ENCODE results near the gene SAMD4A. TPM values are rescaled to one million over a fixed set of nuclear protein-coding genes. Genes with fewer than 3 reads are reported as not detected.

Gene SAMD4A
- total RNA-seq, 6 experiments from 2014 or later: 33.8 to 53.7 (median 41.0) TPM

DNA sequence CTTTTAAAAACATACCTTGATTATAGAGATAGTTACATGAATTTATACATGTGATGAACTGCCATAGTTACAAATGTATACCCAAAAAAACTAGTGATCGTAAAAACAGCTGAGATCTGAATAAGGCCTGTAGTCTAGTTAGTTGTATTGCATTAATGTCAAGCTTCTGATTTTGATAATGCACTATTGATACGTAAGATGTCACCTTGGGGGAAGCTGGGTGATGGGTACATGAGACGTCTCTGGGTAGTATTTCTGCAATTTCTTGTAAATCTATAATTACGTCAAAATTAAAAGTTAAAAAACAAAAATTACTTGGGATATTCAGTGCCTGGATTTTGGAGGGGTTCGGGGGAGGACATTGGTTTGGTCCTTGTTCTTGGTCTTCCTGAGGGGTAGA, 144.4 kb downstream of the SAMD4A start:
- H3K36me3 Mint-ChIP-seq (ENCODE audit: low read depth): peaks cover 12% of the 10 kb centered on the region
- peak overlapping the region; percentile 66; the same call in 1 of the 2 replicates for H3K27ac Mint-ChIP-seq
- TF ChIP-seq, protein P1, sequence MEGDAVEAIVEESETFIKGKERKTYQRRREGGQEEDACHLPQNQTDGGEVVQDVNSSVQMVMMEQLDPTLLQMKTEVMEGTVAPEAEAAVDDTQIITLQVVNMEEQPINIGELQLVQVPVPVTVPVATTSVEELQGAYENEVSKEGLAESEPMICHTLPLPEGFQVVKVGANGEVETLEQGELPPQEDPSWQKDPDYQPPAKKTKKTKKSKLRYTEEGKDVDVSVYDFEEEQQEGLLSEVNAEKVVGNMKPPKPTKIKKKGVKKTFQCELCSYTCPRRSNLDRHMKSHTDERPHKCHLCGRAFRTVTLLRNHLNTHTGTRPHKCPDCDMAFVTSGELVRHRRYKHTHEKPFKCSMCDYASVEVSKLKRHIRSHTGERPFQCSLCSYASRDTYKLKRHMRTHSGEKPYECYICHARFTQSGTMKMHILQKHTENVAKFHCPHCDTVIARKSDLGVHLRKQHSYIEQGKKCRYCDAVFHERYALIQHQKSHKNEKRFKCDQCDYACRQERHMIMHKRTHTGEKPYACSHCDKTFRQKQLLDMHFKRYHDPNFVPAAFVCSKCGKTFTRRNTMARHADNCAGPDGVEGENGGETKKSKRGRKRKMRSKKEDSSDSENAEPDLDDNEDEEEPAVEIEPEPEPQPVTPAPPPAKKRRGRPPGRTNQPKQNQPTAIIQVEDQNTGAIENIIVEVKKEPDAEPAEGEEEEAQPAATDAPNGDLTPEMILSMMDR (IDR thresholded peaks at IDR 0.05): no peak
- H3K9me3 Mint-ChIP-seq: no peaks in the 10 kb centered on the region
- peaks cover 51% of the 10 kb centered on the region for H3K4me1 Mint-ChIP-seq (ENCODE audit: low read depth)
- no peak for DNase-seq
- no peak overlapping the region for H3K4me3 Mint-ChIP-seq
- H3K27me3 Mint-ChIP-seq (ENCODE audit: insufficient read depth): peaks cover 2% of the 10 kb centered on the region; the same call in 1 of the 2 replicates

DNA sequence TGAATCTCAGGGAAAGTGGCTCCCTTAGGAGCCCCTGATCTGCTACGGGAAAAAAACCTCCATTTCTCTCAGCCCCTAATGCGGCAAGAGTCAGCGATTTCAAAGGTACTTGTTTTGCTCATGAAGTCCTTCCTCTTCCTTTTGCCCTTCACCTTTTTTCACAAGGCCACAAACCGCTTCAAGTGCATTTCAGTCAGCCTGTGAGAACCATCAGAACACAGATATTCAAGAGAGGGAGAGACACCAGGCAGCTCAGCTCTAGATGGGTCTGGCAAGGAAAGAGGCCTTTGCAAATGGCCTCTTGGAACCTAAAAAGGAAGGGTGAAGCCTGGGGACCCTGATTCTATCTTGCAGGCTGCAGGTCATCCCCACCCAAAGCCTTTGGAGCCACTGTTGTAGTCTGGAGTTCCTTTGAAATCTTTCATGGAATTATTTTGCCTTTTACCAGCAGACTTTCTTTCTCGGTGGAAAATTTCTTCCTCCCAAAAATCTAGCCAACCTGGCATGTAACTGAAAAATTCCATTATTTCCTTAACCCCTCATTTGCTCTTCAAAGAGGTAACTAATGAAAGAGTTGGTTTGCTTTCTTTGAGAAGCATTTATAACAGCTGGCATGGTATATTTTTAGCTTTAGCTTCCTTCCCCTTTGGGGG, 145.0 kb downstream of the SAMD4A start:
- no peak for DNase-seq
- Mint-ChIP-seq H3K27ac (peak overlapping the region; percentile 66), H3K9me3 (no peaks in the 10 kb centered on the region), H3K4me1 (ENCODE audit: low read depth) (peaks cover 57% of the 10 kb centered on the region), H3K27me3 (ENCODE audit: insufficient read depth) (peaks cover 3% of the 10 kb centered on the region), H3K4me3 (no peak overlapping the region), H3K36me3 (ENCODE audit: low read depth) (peaks cover 6% of the 10 kb centered on the region; the same call in 1 of the 2 replicates)
- TF ChIP-seq, protein P1 (IDR thresholded peaks at IDR 0.05): no peak

DNA sequence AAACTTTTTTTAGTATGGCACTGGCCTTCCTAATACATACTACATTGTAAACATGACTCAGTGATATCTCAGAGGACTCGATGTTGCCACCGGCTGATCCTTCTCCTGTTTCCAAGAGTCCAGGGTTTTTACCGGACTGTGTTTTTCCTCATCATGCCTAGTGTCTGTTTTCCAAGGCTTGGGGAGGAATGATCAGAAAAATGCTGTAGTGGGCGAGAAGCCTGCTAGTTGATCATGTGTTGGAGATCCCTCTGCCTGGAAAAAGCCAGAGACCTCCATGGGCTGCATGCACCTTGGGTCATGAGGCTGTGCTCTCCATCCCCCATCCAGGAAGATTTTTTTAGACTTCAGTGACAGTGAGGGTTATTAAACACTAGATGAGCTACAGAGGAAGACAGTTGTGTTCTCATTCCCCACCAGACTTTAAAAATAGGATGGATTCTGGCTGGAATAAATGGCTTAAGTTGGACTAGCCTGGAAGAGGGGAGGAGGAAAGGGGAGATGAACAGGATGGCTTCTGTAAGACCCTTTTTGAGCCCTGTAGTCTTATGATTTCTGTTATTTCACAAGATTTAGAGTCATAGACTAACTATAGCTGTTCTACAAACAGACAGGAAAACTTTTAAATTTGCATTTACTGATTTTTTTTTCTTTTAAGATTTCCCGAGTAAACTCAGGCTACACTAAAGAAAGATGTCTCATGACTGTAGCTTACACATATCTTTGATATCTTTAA, 145.7 kb downstream of the SAMD4A start:
- no peak for DNase-seq
- H3K4me1 Mint-ChIP-seq (ENCODE audit: low read depth): peaks cover 57% of the 10 kb centered on the region
- TF ChIP-seq, protein P1 (IDR thresholded peaks at IDR 0.05): no peak
- no peaks in the 10 kb centered on the region for H3K9me3 Mint-ChIP-seq
- H3K4me3 Mint-ChIP-seq: peak overlapping the region; percentile 18
- peaks cover 3% of the 10 kb centered on the region for H3K27me3 Mint-ChIP-seq (ENCODE audit: insufficient read depth)
- H3K27ac Mint-ChIP-seq: peak overlapping the region; percentile 66
- peaks cover 6% of the 10 kb centered on the region; the same call in 1 of the 2 replicates for H3K36me3 Mint-ChIP-seq (ENCODE audit: low read depth)

DNA sequence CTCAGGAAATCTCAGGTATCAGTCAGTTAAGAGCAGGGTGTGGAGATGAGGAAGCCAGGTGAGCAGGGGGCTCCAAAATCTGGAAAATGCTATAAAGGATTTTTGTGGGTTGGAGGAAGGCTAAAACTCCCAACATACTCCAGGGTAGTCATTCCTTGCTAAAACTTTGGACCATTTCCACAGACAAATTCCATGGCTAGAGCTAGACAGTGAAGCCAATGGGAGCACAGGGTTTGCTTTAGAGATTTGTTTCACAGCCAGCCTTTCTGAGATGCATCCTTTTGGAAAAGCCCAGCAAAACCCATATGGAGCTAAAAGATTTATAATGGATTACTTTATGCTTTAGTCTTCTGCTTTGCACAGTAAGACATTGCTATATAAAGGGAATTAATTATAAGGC, 146.5 kb downstream of the SAMD4A start:
- no peaks in the 10 kb centered on the region for H3K9me3 Mint-ChIP-seq
- H3K36me3 Mint-ChIP-seq (ENCODE audit: low read depth): peaks cover 8% of the 10 kb centered on the region; the same call in 1 of the 2 replicates
- TF ChIP-seq, protein P1 (IDR thresholded peaks at IDR 0.05): no peak
- H3K4me3 Mint-ChIP-seq: no peak overlapping the region; the same call in 1 of the 2 replicates
- DNase-seq: peak; percentile 52
- H3K27ac Mint-ChIP-seq: peak overlapping the region; percentile 66; the same call in 1 of the 2 replicates
- peaks cover 63% of the 10 kb centered on the region for H3K4me1 Mint-ChIP-seq (ENCODE audit: low read depth)
- peaks cover 3% of the 10 kb centered on the region for H3K27me3 Mint-ChIP-seq (ENCODE audit: insufficient read depth)

DNA sequence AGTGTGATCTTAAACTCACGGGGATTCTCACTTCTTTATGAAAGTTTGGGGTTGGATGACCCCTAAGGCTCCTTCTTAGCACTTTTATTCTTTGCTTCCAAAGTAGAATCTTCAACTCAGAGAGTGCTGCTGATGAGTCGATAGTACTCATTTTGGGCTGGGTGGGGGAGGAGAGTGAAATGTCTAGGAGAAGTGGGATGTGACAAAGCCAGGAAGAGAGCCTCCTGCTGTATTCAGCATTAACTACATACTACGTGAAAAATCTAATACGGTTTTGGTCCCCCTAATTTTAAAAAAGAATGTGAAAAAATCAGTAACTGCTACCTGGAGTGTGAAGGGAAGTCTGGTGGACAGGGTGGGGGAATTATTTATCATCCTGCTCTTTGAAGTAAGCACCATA, 148.3 kb downstream of the SAMD4A start:
- no peak for DNase-seq
- peaks cover 10% of the 10 kb centered on the region; the same call in 1 of the 2 replicates for H3K36me3 Mint-ChIP-seq (ENCODE audit: low read depth)
- no peak overlapping the region for H3K27ac Mint-ChIP-seq
- H3K9me3 Mint-ChIP-seq: no peaks in the 10 kb centered on the region
- H3K27me3 Mint-ChIP-seq (ENCODE audit: insufficient read depth): peaks cover 3% of the 10 kb centered on the region
- H3K4me3 Mint-ChIP-seq: no peak overlapping the region
- peaks cover 78% of the 10 kb centered on the region for H3K4me1 Mint-ChIP-seq (ENCODE audit: low read depth)
- TF ChIP-seq, protein P1 (IDR thresholded peaks at IDR 0.05): peak; percentile 40
